ENCODE measurements around the gene FARS2. TPM values are rescaled to one million over a fixed set of nuclear protein-coding genes. Genes with fewer than 3 reads are reported as not detected.

The FARS2 gene
- total and polyA plus RNA-seq, 9 of the 15 experiments (the other 6 are each of a cell fraction or from before 2014, with no cell fraction given), result 16.5 to 62.2 (median 27.0) TPM

DNA sequence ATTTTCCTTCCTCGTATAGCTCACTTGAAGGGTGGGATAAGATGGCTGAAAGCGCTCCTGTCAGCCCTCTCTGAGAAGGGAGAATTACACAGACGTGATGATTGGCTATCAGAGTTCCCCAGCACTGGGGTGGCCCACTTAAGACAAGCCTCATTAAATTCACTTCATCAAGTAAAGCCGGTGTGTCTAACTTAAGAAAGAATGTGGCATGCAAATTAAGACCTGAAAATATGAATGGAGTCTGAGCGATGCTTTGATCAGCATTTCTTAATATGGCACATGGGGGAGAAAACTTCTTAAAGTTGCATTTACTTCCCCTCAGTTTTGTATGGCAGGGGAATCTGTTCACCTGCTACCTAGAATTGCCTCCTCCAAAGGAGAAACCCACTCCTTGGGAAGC lies 369.3 kb downstream of the FARS2 start:
- no peak overlapping the region for H3K27ac ChIP-seq (ENCODE audit: extremely low read depth, low read depth, low read length)
- no peaks in the 10 kb centered on the region for H3K36me3 ChIP-seq (ENCODE audit: control insufficient read depth, insufficient read depth, low read length)
- whole genome bisulfite sequencing (ENCODE audit: insufficient coverage, low coverage, missing lambda C conversion rate), result 43% methylated on average over 5 of the region's 5 CpGs
- no peak for ATAC-seq
- ChIA-PET POLR2A (interaction anchor here (1.2 kb wide), 1 partner anchor 9 kb away, joined by 5 read pairs; no protein-coding TSS in a partner anchor), CTCF (ENCODE audit: low intra/inter-chr PET ratio) (no interaction called here)
- no peak overlapping the region for H3K4me3 ChIP-seq
- H2AFZ ChIP-seq (ENCODE audit: low read depth, low read length), result no peak overlapping the region
- no peak overlapping the region for H3K9ac ChIP-seq (ENCODE audit: insufficient read depth in 1 of 2, low read depth in 2 of 2, low read length in 2 of 2)
- in situ Hi-C loops (cut with MboI), result no loop called here
- no peaks in the 10 kb centered on the region for H3K9me3 ChIP-seq (replicated peaks; ENCODE audit: control insufficient read depth, insufficient read depth, low read depth, low read length)
- H3K9me1 ChIP-seq (ENCODE audit: control insufficient read depth, insufficient read depth, low read length), result no peaks in the 10 kb centered on the region
- H3K27me3 ChIP-seq (ENCODE audit: control insufficient read depth in 2 of 2, insufficient read depth in 2 of 2, low read length in 2 of 2), result no peaks in the 10 kb centered on the region
- no peak for DNase-seq (ENCODE audit: extremely low read depth in 1 of 4, low spot score in 3 of 4)
- intact Hi-C loops (cut with micrococcal nuclease), result no loop called here
- no TSS peak for BruUV-seq (replicated peaks)
- no peak for FAIRE-seq
- H4K20me1 ChIP-seq (replicated peaks; ENCODE audit: control insufficient read depth, insufficient read depth, low read length), result no peaks in the 10 kb centered on the region
- no peak overlapping the region for H3K4me2 ChIP-seq (ENCODE audit: insufficient read depth, low read length)
- no peaks in the 10 kb centered on the region for H3K4me1 ChIP-seq (replicated peaks in 1 of 2; ENCODE audit: control insufficient read depth in 2 of 2, insufficient read depth in 2 of 2, low read length in 2 of 2)
- TF ChIP-seq MCM7 (IDR thresholded peaks at IDR 0.05) (no peak), ZNF134 (CRISPR knock-in tag; conservative IDR thresholded peaks at IDR 0.05) (no peak), PML (IDR thresholded peaks at IDR 0.05; ENCODE audit: low read length) (no peak), ZNF79 (CRISPR knock-in tag; IDR thresholded peaks at IDR 0.05; ENCODE audit: low read depth) (no peak), ZNF76 (CRISPR knock-in tag; IDR thresholded peaks at IDR 0.05; ENCODE audit: borderline replicate concordance) (no peak), ZNF668 (CRISPR knock-in tag; IDR thresholded peaks at IDR 0.05) (no peak), KDM4B (IDR thresholded peaks at IDR 0.05; ENCODE audit: borderline replicate concordance in 2 of 2, low read depth in 1 of 2) (no peak), ZNF239 (CRISPR knock-in tag; IDR thresholded peaks at IDR 0.05) (no peak), NCOR1 (IDR thresholded peaks at IDR 0.05) (no peak)
- TF ChIP-seq, protein P1, sequence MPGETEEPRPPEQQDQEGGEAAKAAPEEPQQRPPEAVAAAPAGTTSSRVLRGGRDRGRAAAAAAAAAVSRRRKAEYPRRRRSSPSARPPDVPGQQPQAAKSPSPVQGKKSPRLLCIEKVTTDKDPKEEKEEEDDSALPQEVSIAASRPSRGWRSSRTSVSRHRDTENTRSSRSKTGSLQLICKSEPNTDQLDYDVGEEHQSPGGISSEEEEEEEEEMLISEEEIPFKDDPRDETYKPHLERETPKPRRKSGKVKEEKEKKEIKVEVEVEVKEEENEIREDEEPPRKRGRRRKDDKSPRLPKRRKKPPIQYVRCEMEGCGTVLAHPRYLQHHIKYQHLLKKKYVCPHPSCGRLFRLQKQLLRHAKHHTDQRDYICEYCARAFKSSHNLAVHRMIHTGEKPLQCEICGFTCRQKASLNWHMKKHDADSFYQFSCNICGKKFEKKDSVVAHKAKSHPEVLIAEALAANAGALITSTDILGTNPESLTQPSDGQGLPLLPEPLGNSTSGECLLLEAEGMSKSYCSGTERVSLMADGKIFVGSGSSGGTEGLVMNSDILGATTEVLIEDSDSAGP (CRISPR knock-in tag; IDR thresholded peaks at IDR 0.05), result no peak
- TF ChIP-seq, protein P2, sequence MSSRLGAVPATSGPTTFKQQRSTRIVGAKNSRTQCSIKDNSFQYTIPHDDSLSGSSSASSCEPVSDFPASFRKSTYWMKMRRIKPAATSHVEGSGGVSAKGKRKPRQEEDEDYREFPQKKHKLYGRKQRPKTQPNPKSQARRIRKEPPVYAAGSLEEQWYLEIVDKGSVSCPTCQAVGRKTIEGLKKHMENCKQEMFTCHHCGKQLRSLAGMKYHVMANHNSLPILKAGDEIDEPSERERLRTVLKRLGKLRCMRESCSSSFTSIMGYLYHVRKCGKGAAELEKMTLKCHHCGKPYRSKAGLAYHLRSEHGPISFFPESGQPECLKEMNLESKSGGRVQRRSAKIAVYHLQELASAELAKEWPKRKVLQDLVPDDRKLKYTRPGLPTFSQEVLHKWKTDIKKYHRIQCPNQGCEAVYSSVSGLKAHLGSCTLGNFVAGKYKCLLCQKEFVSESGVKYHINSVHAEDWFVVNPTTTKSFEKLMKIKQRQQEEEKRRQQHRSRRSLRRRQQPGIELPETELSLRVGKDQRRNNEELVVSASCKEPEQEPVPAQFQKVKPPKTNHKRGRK (tag; IDR thresholded peaks at IDR 0.05), result no peak
- TF ChIP-seq, protein P3, sequence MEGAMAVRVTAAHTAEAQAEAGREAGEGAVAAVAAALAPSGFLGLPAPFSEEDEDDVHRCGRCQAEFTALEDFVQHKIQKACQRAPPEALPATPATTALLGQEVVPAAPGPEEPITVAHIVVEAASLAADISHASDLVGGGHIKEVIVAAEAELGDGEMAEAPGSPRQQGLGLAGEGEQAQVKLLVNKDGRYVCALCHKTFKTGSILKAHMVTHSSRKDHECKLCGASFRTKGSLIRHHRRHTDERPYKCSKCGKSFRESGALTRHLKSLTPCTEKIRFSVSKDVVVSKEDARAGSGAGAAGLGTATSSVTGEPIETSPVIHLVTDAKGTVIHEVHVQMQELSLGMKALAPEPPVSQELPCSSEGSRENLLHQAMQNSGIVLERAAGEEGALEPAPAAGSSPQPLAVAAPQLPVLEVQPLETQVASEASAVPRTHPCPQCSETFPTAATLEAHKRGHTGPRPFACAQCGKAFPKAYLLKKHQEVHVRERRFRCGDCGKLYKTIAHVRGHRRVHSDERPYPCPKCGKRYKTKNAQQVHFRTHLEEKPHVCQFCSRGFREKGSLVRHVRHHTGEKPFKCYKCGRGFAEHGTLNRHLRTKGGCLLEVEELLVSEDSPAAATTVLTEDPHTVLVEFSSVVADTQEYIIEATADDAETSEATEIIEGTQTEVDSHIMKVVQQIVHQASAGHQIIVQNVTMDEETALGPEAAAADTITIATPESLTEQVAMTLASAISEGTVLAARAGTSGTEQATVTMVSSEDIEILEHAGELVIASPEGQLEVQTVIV (CRISPR knock-in tag; IDR thresholded peaks at IDR 0.05; ENCODE audit: borderline replicate concordance), result no peak
- no peaks in the 10 kb centered on the region for H3K79me2 ChIP-seq (ENCODE audit: control insufficient read depth, insufficient read depth, low read length)
